ENCODE measurements around the gene CHPF.

DNA sequence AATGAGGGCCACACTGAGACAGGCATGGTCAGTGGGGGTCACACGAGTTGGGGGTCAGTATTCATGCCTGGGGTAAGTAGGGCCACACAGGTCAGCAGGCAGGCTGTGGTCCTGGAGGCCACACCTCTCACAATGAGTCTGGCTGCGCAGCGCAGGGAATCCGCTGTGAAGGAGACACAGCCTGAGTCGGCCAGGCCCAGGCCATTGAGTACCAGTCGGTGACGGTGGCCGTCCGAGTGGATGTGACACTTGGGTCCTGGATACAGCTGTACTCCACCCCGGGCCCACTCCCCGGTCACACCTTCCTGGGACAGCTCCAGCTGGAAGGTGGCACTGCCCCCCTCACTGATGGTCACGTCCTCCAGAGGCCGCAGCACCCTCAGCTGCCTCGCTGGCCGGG is 10.7 kb upstream of the CHPF start:
- TF ChIP-seq CTCF (conservative IDR thresholded peaks at IDR 0.05; ENCODE audit: low read length) (no peak), EZH2phosphoT487 (IDR thresholded peaks at IDR 0.05; ENCODE audit: borderline replicate concordance, low read depth, low read length) (no peak)

Data from OCI-LY7 (cell line).